Activated naive CD8-positive, alpha-beta T cell treated with anti-CD3 and anti-CD28 coated beads, Interleukin-2, amount 10 ng/mL, durations not matched to agents 7 days and 5 days (primary cell): ENCODE measurements around the gene TLL2. TPM values are rescaled to one million over a fixed set of nuclear protein-coding genes. Genes with fewer than 3 reads are reported as not detected.

Source experiments
- ATAC-seq: fragments of 150-1000 bp; cut with Tn5 transposase; one replicate; pipeline ENCODE4 v1.10.0; 2021; ENCODE audit warnings: low read depth, moderate library complexity
- POLR2A ChIA-PET: fragments of 350-600 bp; sonication (Branson Sonifier 250); formaldehyde crosslinking; loops from one replicate; lab custom pipeline; 2021; ENCODE audit warnings: antibody characterized with exemption; lab: Charles Lee
- DNase-seq: peaks from one replicate; pipeline ENCODE4 v3.0.0; 2021
- H3K27ac Mint-ChIP-seq: one replicate; pipeline ENCODE4 v1.8.0; 2022; ENCODE audit warnings: mild to moderate bottlenecking, mixed read lengths
- H3K27me3 Mint-ChIP-seq: one replicate; pipeline ENCODE4 v1.8.0; 2022; ENCODE audit warnings: mild to moderate bottlenecking, moderate library complexity, mixed read lengths
- H3K36me3 Mint-ChIP-seq: one replicate; pipeline ENCODE4 v1.8.0; 2021; ENCODE audit warnings: mild to moderate bottlenecking, mixed read lengths
- H3K4me1 Mint-ChIP-seq: one replicate; pipeline ENCODE4 v1.8.0; 2021; ENCODE audit warnings: mixed read lengths
- H3K4me3 Mint-ChIP-seq: one replicate; pipeline ENCODE4 v1.8.0; 2022; ENCODE audit warnings: mild to moderate bottlenecking, moderate library complexity, mixed read lengths
- H3K9me3 Mint-ChIP-seq: one replicate; pipeline ENCODE4 v1.8.0; 2021; ENCODE audit warnings: mixed read lengths
- total RNA-seq, 2 experiments: library from RNA; stranded (reverse); gene quantifications; one replicate each; pipeline ENCODE4 v1.2.3, GENCODE V29; 2021

Gene TLL2
- total RNA-seq, 2 experiments from 2014 or later, result not detected

DNA sequence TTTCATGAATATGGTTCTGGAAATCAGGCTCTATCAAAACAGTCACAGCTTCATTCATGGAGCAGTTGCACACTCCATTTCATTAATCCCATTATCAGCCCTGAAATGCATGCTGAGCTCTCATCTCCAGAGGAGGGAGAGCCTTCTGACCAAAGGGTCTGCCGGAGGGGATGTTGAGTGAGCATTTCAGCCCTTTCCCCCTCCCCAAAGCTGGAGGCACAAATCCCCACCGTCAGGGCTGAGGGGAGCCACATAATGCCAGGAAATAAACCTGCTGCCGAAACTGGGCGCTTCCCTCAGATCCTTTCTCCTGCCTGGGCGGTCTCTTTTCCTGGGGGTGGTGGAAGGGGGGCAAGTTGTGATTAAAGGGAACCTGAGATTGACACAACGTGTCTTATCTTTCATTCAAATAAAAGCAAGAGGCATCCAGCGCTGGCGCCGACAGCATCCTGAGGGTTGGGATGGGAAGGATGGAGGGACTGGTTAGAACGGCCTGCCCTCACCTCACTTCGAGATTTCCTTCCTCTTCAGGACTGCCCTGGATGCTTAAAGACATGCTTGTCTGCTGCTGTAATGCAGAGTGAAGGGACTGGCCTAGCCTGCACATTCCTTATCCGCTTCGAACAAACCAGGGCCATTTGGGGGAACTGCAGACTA, 71.6 kb downstream of the TLL2 start:
- Mint-ChIP-seq H3K4me1 (no peaks in the 10 kb centered on the region), H3K9me3 (no peaks in the 10 kb centered on the region), H3K27ac (no peak overlapping the region), H3K36me3 (no peaks in the 10 kb centered on the region), H3K4me3 (no peak overlapping the region), H3K27me3 (peaks cover 3% of the 10 kb centered on the region)
- ATAC-seq, result no peak
- DNase-seq, result no peak
- POLR2A ChIA-PET, result interaction anchor here (0.6 kb wide), 1 partner anchor 382 kb away, joined by 4 read pairs; no protein-coding TSS in a partner anchor

DNA sequence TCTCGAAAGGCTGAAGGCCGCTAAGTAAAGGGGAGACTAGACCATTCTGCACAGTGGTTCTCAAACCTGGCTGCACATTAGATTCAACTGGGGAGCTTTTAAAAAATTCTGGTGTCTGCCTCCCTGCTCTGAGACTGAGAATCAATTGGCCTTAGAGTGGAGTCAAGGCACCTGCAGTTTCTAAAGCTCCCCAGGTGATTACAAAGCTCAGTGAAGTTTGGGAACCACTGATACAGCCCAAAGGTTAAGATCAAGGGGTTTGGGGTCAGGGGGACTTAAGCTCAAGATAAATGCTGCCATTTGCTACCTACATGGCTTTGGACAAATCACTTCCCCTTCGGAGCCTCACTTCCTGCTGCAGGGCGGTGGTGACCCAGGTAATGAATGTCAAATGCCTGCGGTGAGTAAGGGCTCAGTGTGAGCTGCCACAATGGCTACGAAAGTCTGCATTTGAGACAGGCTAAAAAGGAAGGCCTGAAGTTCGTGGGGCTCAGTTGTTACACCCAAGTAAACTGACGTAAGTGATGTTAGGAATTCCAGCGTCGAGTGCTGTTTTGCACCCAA, 72.3 kb downstream of the TLL2 start:
- H3K4me1 Mint-ChIP-seq, result no peaks in the 10 kb centered on the region
- ATAC-seq, result no peak

DNA sequence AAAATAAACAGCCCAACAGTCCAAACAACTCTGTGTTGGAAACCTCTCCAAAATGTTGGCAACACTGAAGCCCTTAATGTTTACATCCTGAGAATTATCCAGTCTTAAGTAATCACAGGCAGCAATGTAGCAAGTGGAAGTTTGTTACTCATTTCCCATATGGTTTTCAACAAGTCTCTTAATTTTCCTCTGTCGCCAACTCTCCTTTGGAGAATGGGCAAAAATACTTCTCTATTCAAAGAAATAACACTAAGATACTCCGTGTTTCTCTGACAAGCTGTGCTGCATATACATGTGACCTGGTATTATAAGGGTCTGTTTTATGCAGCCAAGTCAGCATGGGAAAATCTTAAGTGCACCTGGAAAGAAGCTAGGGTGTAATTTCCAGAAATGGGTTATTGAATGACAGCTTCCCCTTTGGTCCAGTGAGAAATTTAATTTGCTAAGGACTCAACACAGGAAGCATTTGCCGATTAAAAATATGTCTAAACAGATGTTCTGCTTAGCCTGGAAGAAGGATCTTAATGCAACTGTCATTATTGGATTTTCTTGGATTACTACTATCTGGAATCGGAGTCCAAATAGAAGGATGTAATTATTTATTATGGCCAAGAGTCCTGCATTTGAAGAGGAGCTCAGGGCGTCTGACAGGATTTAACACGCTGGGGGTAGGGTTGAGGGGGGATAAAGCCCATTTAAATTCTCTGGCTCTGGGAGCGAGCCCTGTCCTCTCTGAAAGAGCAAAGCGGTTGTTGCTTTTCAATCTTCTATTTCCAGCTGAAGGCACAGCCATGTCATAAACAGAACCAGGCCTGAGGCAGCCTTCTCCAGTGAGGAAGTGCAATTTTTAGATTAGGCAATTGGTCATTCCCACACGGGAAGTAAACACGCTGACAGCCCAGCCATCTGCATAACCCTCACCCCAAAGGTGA, 73.1 kb downstream of the TLL2 start:
- Mint-ChIP-seq H3K27ac (no peak overlapping the region), H3K36me3 (no peaks in the 10 kb centered on the region), H3K27me3 (peaks cover 3% of the 10 kb centered on the region), H3K4me3 (no peak overlapping the region), H3K4me1 (no peaks in the 10 kb centered on the region), H3K9me3 (no peaks in the 10 kb centered on the region)
- DNase-seq (no peak), ATAC-seq (no peak)
- POLR2A ChIA-PET, result no interaction called here

More for the DNA sequence above, 72.3 kb downstream of the TLL2 start:
- Mint-ChIP-seq H3K27me3 (peaks cover 3% of the 10 kb centered on the region), H3K27ac (no peak overlapping the region), H3K4me3 (no peak overlapping the region), H3K36me3 (no peaks in the 10 kb centered on the region), H3K9me3 (no peaks in the 10 kb centered on the region)
- POLR2A ChIA-PET, result interaction anchor here (0.6 kb wide), 1 partner anchor 381 kb away, joined by 4 read pairs; no protein-coding TSS in a partner anchor
- no peak for DNase-seq

DNA sequence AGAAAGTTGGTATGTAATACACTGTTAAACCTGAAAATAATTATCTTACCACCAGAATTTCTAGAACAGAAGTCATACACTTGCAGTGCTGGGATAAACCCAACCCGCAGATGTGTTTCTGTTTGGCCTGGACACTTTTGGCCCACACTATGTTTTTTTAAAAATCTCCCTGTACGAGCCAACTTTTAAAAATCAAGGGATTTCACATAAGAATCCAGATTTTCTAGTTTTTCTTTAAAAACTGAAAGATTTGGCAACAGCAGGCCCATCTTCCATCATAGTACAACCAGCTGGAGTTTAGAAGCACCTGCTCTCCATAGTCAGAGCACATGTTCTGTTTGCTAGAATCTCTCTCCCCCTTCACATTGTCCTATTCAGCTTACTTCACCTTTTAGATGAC, 74.0 kb downstream of the TLL2 start:
- Mint-ChIP-seq H3K4me3 (no peak overlapping the region), H3K9me3 (peaks cover 1% of the 10 kb centered on the region), H3K27me3 (peaks cover 6% of the 10 kb centered on the region), H3K36me3 (no peaks in the 10 kb centered on the region), H3K27ac (no peak overlapping the region), H3K4me1 (no peaks in the 10 kb centered on the region)
- no peak for ATAC-seq
- POLR2A ChIA-PET, result no interaction called here
- no peak for DNase-seq

DNA sequence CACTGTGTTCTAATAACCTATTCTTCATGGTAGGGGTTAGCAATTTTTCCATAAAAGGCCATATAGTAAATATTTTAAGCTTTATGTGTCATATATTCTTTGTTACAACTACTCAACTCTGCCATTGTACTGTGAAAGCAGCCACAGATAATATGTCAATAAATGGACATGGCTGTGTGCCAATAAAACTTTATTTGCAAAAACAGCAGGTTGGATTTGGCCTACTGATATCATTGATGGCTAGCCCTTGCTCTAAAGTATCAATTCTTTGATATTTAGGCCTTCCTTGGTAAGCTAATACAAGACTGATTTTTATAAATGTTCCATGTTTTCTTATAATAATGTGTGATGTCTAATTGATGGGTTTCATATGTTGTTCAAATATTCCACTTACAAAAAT, 77.7 kb downstream of the TLL2 start:
- ATAC-seq, result no peak

DNA sequence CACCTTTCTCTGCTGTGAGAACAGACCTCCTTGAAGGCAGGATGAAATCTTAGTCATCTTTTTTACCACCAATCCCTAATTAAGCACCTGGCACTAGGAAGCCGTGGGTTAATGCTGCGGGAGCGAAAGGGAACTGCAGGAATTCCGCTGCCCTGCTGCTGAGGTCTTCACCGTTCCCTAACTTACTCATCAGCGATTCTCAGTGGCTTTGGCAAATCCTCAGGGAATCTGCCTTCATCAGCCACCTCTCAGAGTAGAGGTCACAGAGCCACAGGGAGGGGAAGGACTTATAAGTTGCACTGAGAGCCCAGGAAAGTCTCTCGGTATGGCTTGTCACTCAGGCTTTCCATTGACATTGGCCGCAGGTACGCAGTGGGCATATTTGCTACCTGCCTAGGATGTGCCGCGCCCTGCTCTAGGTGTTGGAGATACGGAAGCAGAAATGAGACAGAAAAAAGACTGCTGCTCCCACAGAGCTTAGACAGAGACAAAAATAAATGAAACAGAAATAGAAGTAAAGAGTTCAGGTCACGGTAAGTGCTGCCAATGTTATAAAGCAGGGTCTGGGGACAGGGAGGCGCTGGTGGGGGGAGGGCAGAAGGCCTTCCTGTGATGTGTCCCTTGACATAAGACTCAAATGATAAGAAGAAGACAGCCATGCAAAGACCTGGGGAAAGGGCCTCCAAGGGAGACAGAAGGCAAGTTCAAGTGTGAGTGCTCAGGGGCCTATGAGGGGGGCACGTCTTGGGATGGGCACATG, 82.3 kb downstream of the TLL2 start:
- ATAC-seq (no peak), DNase-seq (no peak)
- no peak overlapping the region for H3K4me3 Mint-ChIP-seq
- no peak overlapping the region for H3K27ac Mint-ChIP-seq
- H3K9me3 Mint-ChIP-seq, result peaks cover 1% of the 10 kb centered on the region
- POLR2A ChIA-PET, result no interaction called here
- no peaks in the 10 kb centered on the region for H3K4me1 Mint-ChIP-seq
- no peaks in the 10 kb centered on the region for H3K36me3 Mint-ChIP-seq
- peaks cover 27% of the 10 kb centered on the region for H3K27me3 Mint-ChIP-seq

More for the DNA sequence above, 77.7 kb downstream of the TLL2 start:
- no peaks in the 10 kb centered on the region for H3K4me1 Mint-ChIP-seq
- H3K4me3 Mint-ChIP-seq, result no peak overlapping the region
- peaks cover 1% of the 10 kb centered on the region for H3K9me3 Mint-ChIP-seq
- H3K27me3 Mint-ChIP-seq, result peaks cover 6% of the 10 kb centered on the region
- no peak overlapping the region for H3K27ac Mint-ChIP-seq
- H3K36me3 Mint-ChIP-seq, result no peaks in the 10 kb centered on the region
- DNase-seq, result no peak
- POLR2A ChIA-PET, result no interaction called here

DNA sequence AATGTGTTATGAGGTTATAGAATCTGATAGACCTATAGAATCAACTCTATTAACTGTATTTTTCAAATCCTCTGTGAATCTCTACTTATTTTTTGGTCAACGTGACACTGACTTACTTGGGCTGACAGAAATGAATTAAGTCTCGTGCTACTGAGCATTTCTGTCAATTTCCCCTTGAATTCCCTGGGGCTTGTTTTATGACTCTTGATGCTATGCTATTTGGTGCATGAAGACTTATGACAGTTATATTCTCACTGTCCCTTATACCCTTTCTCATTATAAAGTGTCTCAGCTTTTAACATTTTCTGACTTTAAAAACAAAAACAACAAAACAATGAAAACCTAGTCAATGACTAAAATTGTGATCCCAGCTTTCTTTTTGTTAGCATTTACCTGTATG, 86.4 kb downstream of the TLL2 start:
- DNase-seq (no peak), ATAC-seq (no peak)
- Mint-ChIP-seq H3K36me3 (no peaks in the 10 kb centered on the region), H3K9me3 (no peaks in the 10 kb centered on the region), H3K27me3 (peaks cover 45% of the 10 kb centered on the region), H3K4me1 (no peaks in the 10 kb centered on the region), H3K4me3 (no peak overlapping the region), H3K27ac (no peak overlapping the region)
- POLR2A ChIA-PET, result interaction anchor here (0.6 kb wide), 1 partner anchor 262 kb away, joined by 4 read pairs; no protein-coding TSS in a partner anchor

DNA sequence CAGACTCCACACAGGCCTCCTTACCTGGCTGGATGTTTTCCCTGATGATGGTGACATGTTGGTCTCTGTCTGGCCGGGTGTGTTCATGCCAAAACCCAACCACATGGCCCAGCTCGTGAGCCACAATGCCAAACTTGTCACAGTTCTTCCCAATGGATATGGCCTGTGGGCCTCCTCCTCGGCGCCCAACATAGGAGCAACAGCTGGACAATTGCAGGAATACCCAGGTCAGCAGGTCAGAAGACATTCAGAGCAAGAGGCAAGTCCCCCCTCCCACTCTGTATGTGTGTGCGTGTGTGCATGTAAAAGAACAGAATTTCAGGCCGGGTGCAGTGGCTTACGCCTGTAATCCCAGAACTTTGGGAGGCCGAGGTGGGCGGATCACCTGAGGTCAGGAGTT, 91.2 kb downstream of the TLL2 start:
- POLR2A ChIA-PET, result no interaction called here

DNA sequence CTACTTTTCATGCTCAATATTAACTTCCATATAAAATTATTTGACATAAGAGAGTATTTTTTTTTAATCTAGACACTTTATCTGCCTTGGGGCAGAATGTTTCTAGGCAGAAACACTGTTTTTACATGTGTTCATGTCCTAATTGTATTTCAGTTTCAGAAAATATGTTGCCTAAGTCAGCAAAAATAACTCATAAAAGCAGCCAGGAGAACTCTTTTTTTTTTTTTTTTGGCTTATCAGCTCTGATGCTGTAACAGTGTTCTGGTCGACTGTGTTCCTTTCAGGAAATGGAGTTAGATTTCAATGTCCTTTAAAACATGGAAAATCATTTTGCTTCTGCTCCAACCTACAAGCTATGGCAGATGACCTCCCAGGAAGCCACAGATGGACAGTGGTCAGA, 91.7 kb downstream of the TLL2 start:
- POLR2A ChIA-PET, result interaction anchor here (0.7 kb wide), 1 partner anchor 26 kb away, joined by 5 read pairs; no protein-coding TSS in a partner anchor
- Mint-ChIP-seq H3K9me3 (no peaks in the 10 kb centered on the region), H3K4me3 (no peak overlapping the region), H3K27me3 (peaks cover 27% of the 10 kb centered on the region), H3K36me3 (no peaks in the 10 kb centered on the region), H3K27ac (no peak overlapping the region), H3K4me1 (no peaks in the 10 kb centered on the region)
- ATAC-seq, result no peak
- DNase-seq, result no peak

More for the DNA sequence above, 91.2 kb downstream of the TLL2 start:
- H3K27ac Mint-ChIP-seq, result no peak overlapping the region
- DNase-seq (no peak), ATAC-seq (no peak)
- no peaks in the 10 kb centered on the region for H3K9me3 Mint-ChIP-seq
- H3K27me3 Mint-ChIP-seq, result peaks cover 31% of the 10 kb centered on the region
- no peaks in the 10 kb centered on the region for H3K4me1 Mint-ChIP-seq
- H3K4me3 Mint-ChIP-seq, result no peak overlapping the region
- no peaks in the 10 kb centered on the region for H3K36me3 Mint-ChIP-seq

DNA sequence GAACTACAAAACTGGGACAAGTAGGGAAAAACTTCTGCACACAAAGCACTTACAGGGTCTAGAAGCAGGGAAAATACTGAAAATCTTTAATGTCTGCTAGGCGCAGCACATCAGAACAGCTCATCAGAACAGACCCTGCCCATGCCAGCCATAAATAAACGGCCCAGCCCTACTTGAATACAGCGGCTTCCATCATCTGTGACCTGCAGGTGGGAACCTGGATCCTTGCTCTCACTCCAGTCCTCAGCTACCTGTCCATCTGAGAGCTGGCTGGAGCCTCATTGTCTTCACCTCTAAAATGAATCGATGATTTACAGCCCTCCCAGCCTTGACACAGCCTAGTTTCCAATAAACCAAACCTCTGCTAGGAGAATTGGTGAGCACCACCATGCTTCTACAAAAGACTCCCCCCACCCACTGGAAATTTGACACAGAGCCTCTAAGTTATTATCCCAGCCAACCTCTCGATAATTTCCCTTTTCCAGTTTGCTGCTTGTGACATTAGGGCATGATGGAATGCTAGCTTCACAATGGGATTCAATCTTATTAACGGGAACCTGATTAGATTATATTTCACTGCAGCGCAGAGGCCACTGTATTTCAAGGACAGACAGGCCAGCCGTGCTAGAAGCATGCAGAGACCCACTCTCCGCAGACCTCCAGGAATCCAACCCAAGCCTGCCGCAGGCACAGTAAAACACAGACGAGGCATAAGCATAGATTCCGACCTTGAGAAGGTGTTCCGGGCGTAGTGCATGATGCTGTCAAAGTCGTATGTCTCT, 93.3 kb downstream of the TLL2 start:
- Mint-ChIP-seq H3K27ac (no peak overlapping the region), H3K9me3 (no peaks in the 10 kb centered on the region), H3K36me3 (no peaks in the 10 kb centered on the region), H3K4me3 (no peak overlapping the region), H3K4me1 (no peaks in the 10 kb centered on the region), H3K27me3 (peaks cover 13% of the 10 kb centered on the region)
- POLR2A ChIA-PET, result no interaction called here
- ATAC-seq (no peak), DNase-seq (no peak)

DNA sequence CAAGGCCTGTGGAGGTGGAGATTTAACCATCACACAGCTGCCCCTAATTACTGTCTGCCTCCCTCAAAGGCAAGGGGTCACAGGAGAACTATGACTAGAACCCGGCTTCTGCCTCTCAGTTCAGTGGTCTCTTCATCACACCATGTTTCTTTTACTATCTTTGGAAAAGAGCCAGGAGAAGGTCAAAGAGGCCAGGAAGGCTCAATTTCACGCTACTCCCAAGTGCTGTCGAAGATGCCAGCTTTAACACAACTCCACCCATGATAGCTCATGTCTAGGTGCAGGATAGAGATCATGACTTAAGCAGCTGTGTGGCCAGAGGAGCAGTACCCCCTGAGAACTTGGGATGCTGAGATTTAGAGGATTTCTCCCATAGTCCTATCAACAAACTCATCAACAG, 94.4 kb downstream of the TLL2 start:
- H3K36me3 Mint-ChIP-seq, result no peaks in the 10 kb centered on the region
- peaks cover 4% of the 10 kb centered on the region for H3K27me3 Mint-ChIP-seq
- H3K9me3 Mint-ChIP-seq, result no peaks in the 10 kb centered on the region
- POLR2A ChIA-PET, result no interaction called here
- no peak overlapping the region for H3K27ac Mint-ChIP-seq
- ATAC-seq (no peak), DNase-seq (no peak)
- H3K4me1 Mint-ChIP-seq, result no peaks in the 10 kb centered on the region
- H3K4me3 Mint-ChIP-seq, result no peak overlapping the region

DNA sequence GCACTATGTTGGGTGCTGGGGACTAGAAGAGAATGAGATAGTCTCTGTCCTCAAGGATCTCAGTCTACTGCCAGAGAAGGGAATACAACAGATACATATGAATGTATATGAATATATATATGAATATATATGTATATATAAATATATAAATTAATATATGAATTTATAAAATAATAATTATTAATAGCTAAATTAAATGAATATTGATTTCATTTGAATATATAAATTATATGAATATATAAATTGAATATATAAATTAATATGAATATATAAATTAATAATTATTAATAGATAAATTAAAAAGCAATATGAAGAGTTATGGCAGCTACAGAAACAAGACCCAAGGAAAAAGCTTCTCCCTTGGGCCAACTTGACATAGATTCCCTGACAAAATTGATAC, 95.1 kb downstream of the TLL2 start:
- H3K27ac Mint-ChIP-seq, result no peak overlapping the region
- no peaks in the 10 kb centered on the region for H3K27me3 Mint-ChIP-seq
- no peaks in the 10 kb centered on the region for H3K9me3 Mint-ChIP-seq
- no peak for DNase-seq
- H3K4me1 Mint-ChIP-seq, result no peaks in the 10 kb centered on the region
- ATAC-seq, result no peak
- POLR2A ChIA-PET, result no interaction called here
- no peaks in the 10 kb centered on the region for H3K36me3 Mint-ChIP-seq
- no peak overlapping the region for H3K4me3 Mint-ChIP-seq
